ENCODE data around the gene IL31.

The IL31 gene

DNA sequence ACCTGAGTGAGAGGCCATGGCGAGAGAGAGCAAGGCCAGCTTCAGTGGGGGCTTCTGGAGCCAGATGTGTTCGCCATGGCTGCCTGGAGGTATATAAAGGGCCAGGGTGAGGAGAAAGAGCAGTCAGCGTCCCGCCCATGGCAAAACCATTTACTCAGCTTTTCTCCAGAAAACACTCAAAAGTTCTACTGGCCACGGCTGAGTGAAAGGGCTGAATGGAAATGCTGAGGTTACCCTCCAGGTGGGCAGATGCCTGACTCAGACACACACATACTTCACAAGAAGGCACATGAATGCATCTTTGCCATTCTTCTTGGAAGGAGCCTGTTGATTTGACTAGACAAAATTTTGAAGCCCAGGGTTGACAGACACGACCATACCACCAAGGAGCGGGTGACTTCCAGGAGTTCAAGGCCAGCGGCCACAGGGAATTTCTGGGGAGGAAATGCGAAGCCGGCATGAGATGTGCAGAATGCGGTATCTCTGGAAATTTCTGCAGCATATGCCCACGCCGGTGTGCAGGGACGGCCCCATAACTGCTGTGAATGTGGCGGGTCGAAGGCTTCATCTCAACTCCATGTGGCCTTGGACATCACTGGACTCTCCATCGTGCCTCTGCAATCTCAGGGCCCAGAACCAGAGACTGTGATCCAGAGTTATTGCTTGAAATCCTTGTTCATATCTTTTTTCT is at the start of gene IL31:
IL31 (minus strand) TSS at position 67 of the 691 bp plus-strand sequence; CDS start at position 18, 49 bp downstream.
- TF ChIP-seq GATA3 (IDR thresholded peaks at IDR 0.05; ENCODE audit: low read depth, low read length) (no peak), GATA2 (IDR thresholded peaks at IDR 0.05; ENCODE audit: low read depth, low read length) (no peak)

- no peak for TF ChIP-seq GATA3 (IDR thresholded peaks at IDR 0.05; ENCODE audit: low read depth, low read length)
- TF ChIP-seq GATA2 (IDR thresholded peaks at IDR 0.05; ENCODE audit: low read depth, low read length): no peak
Measured at GRCh38 chr12:122216445-122216844, 42.4 kb upstream of the IL31 start.

DNA sequence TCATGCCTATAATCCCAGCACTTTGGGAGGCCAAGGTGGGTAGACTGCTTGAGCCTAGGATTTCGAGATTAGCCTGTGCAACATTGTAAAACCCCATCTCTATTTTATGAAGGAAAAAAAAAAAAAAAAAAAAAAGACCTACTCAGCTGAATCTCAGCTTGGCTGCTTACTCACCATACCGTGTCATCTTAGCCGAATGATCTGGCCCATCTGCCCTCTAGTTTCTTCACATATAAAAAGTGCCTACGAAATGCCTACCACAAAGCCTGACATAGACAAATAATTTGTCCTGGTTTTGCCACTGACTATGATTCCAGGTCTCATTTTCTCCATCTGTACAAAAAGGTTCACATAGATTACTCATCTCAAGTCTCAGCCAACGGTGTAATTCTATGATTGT is 41.8 kb upstream of the IL31 start:
- TF ChIP-seq GATA3 (IDR thresholded peaks at IDR 0.05; ENCODE audit: low read depth, low read length) (no peak), GATA2 (IDR thresholded peaks at IDR 0.05; ENCODE audit: low read depth, low read length) (no peak)

DNA sequence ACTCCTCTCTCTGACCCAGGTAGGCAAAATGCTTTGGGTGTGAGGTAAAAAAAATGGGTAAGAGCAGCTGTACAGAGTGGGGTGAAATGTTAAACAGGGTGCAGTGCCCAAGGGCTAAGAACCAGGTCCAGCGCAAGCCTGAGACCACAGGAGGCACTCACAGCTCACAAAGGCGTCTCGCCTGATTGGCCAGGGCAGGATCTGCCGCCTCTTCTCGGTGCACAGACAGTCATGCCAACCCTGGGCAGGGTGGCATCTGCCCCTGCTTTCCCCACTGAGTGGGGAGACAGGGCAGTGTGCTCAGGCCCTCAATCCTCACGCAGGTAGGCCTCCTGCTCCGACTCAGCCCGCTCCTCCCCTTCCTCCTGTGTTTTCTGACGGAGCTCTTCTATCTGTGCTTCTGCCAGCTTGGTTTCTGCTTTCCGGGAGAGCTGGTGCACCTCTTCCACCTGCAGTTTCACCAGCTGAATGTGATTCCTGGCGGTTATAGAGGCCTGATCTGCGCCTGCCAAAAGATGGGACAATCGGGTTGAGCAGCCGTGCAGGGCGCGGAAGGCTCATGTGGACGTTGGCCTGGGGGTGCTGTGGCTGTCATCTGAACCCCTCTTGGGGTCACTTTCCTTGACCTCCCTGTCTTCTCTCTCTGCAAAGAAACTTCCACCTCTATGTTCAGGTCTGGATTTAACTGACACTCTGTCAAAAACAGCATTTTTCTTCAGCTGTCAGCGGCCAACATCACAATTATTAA is 34.2 kb upstream of the IL31 start:
- TF ChIP-seq GATA3 (IDR thresholded peaks at IDR 0.05; ENCODE audit: low read depth, low read length): no peak
- TF ChIP-seq GATA2 (IDR thresholded peaks at IDR 0.05; ENCODE audit: low read depth, low read length): no peak

GRCh38 chr12:122207391-122207790 is 33.4 kb upstream of the IL31 start:
- no peak for TF ChIP-seq GATA2 (IDR thresholded peaks at IDR 0.05; ENCODE audit: low read depth, low read length)

GRCh38 chr12:122206976-122207375 is 33.0 kb upstream of the IL31 start:
- TF ChIP-seq GATA2 (IDR thresholded peaks at IDR 0.05; ENCODE audit: low read depth, low read length) (no peak), GATA3 (IDR thresholded peaks at IDR 0.05; ENCODE audit: low read depth, low read length) (no peak)

- no peak for TF ChIP-seq GATA2 (IDR thresholded peaks at IDR 0.05; ENCODE audit: low read depth, low read length)
- TF ChIP-seq GATA3 (IDR thresholded peaks at IDR 0.05; ENCODE audit: low read depth, low read length): no peak
Measured at GRCh38 chr12:122206111-122206881, 32.3 kb upstream of the IL31 start.

GRCh38 chr12:122205053-122205925 is 31.3 kb upstream of the IL31 start:
- TF ChIP-seq GATA2 (IDR thresholded peaks at IDR 0.05; ENCODE audit: low read depth, low read length): no peak
- no peak for TF ChIP-seq GATA3 (IDR thresholded peaks at IDR 0.05; ENCODE audit: low read depth, low read length)

- no peak for TF ChIP-seq GATA3 (IDR thresholded peaks at IDR 0.05; ENCODE audit: low read depth, low read length)
- TF ChIP-seq GATA2 (IDR thresholded peaks at IDR 0.05; ENCODE audit: low read depth, low read length): no peak
Measured at GRCh38 chr12:122204167-122205052, 30.4 kb upstream of the IL31 start.

DNA sequence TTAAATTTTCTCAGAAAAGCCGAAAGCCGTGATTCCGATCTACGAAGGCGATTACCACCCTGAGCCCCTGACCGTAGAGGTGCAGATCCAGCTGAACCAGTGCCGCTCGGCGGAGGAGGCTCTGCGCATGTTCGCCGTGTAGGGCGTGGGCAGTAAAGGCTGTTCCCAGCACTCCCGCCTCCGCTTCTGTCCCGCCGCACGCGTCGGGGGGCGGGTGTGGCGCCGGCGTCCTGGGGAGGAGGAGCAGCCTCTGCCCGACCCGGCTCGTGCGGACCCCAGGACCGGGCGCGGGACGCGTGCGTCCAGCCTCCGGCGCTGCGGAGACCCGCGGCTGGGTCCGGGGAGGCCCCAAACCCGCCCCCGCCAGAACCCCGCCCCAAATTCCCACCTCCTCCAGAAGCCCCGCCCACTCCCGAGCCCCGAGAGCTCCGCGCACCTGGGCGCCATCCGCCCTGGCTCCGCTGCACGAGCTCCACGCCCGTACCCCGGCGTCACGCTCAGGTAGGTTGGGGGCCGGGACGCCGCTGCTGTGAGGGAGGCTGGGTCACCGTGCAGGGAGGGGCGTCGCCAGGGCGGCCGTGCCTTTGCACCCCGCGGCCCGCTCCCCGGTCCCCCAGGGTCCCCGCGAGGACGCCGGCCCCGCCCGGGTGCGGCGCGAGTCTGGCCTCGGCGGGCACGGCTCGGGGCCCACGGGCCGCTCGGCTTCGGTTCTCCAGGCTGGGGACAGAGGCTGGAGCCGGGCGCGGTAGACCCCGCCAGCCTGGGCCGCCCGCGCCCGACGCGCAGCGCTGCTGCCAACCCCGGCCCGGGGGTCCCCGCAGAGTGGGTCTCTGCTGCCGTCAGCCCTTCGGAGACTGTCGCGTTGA is 29.5 kb upstream of the IL31 start, which contains the start of gene B3GNT4:
B3GNT4 (plus strand) TSS at position 409 of the 866 bp plus-strand sequence. CDS start 910 bp downstream, outside the sequence.
- no peak for TF ChIP-seq GATA3 (IDR thresholded peaks at IDR 0.05; ENCODE audit: low read depth, low read length)
- TF ChIP-seq GATA2 (IDR thresholded peaks at IDR 0.05; ENCODE audit: low read depth, low read length): no peak; the same call in 1 of the 2 replicates

DNA sequence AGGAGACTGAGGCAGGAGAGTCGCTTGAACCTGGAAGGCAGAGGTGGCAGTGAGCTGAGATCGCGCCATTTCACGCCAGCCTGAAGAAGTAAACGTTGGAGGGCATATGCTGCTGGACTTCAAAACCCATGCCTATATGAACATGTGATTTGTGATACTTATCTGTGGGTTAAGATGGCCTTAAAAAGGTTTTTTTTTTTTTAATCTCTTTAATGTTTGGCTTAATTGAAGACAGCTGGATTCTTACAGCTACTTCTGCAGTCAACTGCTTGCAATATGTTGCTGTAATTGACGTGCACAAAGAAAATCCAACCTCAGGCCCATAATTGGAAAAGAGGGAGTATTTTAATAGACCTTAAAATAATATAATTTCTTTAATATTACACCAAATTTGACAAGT is 28.0 kb upstream of the IL31 start:
- TF ChIP-seq GATA3 (IDR thresholded peaks at IDR 0.05; ENCODE audit: low read depth, low read length) (no peak), GATA2 (IDR thresholded peaks at IDR 0.05; ENCODE audit: low read depth, low read length) (no peak; the same call in 1 of the 2 replicates)

GRCh38 chr12:122201381-122201780 is 27.4 kb upstream of the IL31 start:
- TF ChIP-seq GATA2 (IDR thresholded peaks at IDR 0.05; ENCODE audit: low read depth, low read length) (no peak), GATA3 (IDR thresholded peaks at IDR 0.05; ENCODE audit: low read depth, low read length) (no peak)
